HG03439 (cell line): ENCODE results near the gene SMPD3.

Experiments
- ATAC-seq: cut with Tn5 transposase; IDR thresholded peaks from one replicate; pipeline ENCODE4 v1.9.1; 2021; ENCODE audit warnings: mild to moderate bottlenecking, moderate library complexity; ENCODE audit not compliant: unreplicated experiment

The SMPD3 gene

DNA sequence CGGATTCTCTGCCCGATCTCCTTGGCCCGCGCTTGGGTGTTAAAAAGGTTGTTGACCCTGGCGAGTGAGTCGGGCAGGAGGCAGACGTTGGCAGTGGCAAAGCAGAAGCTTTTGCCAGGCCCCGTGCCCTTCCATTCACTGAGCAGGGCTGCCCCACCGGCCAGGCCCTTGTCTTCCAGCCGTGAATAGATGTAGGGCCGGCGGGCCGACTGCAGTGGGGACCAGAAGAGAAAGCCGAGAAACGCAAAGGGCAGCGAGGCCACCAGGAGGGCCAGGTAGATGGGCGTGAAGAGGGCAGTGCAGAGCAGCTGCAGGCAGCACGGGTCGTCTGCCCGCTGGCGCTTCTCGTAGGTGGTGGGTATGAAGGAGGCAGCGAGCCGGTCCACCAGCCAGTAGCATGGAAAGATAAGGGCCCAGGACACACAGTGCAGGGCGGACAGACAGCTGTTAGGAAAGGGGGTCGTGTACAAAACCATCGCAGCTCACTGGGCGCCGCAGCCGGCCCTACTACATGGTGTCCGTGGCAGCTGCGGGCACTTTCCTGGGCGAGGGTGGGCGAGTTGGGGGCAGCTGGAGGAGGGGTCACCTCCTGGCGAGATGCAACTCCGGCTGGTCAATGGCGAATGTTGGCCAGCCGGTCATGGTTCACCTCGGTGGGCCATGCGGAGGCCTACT lies 76.5 kb downstream of the SMPD3 start:
- ATAC-seq, result no peak

DNA sequence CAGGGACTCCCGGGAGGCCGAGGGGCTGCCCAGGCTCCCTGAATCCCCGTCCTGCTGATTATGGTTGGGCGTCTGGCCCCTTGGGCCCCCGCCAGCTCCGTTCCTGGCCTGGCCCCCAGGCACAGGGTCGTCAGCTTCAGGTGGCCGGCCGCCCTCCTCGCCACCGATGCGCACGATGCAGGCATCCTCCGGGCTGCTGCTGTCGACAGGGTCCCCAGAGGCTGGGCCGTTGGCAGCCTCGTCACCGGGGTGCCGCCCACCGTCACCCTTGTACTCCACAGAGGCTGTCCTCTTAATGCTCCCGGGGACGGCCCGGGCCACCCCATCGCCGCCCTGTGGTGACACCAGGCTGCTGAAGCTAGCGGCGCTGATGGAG lies 77.0 kb downstream of the SMPD3 start:
- ATAC-seq, result no peak

DNA sequence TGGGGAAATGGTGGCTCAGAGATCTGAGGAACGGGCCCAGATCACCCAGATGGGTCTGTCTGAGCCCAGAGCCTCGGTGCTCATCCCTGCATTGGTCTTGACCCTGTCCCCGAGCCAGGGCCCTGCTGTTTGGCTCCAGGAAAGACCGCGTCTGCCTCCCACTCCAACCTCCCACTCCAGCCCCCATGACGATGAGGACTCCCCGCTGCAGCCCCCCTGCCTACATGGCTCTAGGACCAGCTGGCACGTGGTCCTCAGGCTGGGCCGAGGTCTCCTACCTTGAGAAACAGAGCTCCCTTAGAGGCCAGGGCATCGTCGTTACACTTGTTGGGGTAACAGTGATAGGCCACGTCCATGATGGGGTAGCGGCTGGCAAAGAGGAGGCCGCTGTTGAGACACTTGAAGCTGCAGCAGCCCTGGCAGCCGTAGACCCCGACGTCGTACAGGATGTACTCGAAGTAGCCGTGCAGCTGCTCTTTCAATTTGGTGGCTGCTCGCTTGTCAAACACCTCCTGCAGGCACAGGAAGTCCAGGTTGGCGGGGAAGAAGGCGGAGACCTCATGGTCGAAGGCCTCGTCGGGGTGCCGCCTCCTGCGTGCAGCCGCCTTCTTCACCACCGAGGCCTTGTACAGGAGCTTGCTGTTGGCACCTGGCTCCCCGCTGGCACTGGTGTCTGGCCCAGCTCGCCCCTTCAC lies 77.6 kb downstream of the SMPD3 start:
- no peak for ATAC-seq

DNA sequence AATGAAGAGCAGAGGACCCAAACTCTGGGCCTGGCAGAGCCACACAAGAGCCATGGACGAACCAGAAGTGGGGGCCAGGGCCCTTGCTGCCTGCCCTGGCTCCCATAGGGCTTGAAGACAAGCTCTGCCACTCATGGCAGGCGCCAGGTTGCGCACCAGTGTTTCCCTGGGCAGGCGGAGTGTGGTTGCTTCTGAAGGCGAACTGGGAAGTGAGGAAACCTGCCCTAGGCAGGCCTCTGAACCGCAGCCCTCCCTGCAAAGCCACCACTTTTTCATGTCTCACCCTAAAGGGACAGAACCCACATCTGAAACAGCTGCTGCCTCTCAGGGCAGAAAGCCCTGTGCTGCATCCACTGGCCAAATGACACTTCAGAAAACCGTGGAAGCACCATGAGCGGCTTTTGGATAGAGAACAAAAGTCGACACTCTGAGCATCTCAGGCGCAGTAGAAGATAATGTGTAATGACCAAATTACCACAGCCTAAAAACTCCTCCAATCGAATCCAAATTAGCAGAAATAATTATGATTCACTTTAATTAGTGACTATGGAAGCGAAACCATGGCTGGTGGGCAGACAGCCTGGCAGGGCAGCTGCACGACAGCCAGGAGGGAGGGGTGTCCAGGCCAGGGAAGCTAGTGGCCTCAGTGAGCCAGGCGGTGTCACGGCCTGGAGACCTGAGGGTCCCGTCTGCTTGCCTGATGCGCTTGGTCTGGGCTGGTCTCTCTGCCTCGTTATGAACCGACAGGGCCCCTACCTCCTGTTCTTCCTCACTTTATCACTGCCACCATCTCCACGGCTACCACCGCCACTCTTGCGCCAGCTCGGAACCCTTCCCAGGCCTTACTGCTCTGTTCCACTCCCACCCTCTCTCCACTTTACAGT lies 78.4 kb downstream of the SMPD3 start:
- ATAC-seq, result no peak

DNA sequence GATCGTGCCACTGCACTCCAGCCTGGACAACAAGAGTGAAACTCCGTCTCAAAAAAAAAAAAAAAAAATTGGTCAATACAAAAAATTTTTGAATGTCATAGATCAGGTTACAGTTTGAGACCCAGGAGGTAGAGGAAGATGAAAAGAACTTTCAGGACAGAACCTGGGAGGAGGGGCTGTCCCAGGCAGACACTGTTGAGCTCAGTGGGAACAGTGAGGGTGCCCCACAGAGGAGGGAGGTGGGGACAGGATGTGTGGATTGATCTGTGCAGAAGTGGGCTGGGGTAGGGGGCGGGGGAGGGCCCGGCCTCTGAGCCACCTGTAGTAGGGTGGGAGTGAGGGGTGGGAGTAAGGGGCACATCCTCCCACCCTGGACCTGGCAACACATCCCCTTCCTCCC lies 79.1 kb downstream of the SMPD3 start:
- ATAC-seq, result no peak

DNA sequence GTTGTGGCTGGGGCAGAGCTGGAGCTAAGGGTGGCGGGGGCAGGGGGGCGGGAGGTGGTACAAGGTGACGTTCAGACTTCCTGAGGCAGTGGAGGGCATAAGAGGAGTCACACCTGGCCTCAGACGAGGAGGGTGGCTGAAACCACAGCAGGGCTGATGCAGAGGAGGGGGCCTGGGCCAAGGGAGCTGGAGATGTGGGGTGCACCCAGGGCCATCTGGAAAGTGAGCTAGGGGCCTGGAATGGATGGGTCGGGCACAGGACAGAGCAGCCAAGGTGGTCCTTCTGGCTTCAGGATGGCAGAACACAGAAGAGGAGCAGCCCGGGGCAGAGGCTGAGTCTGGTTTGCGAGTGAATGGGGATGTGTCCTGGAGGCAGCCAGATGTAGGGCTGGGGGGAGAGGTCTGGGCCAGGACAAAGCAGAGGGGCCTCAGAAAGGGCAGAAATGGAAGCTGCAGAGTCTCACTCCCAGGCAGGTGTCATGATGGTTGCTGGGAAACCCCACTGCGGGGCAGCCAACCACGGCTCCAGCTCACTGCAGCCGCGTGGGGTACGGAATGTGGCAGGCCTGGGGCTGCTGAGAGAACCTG lies 79.9 kb downstream of the SMPD3 start:
- no peak for ATAC-seq

DNA sequence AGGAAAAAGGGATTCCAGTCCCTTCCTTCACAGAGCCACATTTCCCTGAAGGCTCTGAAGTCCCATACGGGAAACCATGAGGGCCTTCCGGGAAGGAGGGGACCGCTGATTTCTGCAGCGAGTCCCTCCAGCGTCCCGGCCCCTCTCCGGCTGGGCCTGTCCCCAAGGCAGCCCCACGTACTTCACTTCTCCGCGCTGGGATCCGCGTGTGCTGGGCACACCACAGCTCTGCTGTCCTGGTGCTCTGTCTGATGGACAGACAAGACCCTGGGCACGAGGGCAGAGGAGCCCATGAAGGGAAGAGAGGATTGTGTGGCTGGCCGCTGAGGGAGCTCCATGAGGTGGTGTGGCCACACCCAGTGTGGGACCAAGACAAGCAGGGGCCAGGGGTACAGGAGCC lies 80.4 kb downstream of the SMPD3 start:
- ATAC-seq, result no peak

DNA sequence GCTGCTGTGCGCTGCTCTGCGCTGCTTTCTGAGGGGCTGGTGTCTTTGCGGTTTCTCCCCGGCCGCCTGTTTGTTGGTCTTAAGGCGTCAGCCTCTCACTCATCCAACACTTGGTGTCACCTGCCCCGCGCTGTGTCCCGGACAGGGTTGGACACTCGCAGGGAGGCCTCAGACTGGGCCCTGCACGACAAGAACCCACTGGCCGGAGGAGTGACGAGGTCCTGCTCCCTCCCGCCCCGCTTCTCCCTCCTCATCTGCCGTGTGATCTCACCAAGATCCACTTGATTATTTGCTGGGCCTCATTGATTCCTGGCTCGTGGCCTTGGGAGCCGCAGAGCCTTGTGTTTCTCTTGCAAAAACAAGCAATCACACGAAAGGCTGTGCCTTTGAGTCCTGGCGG lies 80.9 kb downstream of the SMPD3 start:
- no peak for ATAC-seq

DNA sequence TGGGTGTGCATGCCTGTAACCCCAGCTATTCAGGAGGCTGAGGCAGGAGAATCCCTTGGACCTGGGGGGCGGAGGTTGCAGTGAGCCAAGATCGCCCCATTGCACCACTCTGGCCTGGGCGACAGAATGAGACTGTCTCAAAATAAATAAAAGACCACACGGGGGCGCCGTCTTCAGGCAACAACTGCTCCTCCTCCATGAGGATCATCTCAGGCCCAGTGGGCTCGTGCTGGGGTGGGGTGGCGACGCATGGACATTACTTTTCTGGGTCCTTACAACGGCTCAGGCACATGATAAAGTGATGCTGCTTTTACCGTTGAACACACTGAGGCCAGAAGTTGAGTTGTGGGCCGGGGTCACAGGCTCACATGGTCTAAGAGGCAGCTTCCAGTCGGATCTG lies 81.3 kb downstream of the SMPD3 start:
- no peak for ATAC-seq

DNA sequence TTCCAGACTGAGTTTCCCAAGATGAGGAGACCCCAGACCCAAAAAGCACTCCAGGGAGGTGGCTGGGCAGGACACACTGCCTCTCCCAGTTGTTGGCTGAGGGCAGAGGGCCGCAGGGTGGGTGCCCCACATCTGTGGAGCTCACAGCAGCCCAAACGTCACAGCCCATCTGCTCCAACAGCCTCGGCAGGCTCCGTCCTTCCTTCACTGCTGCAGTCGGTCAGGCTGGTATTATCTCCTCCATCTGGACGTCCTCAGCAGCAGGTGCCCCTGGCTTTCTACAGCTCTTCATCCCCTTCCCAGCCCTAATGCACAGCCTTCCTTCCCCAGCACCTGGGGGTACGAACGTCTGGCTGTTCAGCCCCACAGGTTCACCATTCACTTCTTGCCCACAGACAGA lies 82.2 kb downstream of the SMPD3 start:
- ATAC-seq, result no peak

DNA sequence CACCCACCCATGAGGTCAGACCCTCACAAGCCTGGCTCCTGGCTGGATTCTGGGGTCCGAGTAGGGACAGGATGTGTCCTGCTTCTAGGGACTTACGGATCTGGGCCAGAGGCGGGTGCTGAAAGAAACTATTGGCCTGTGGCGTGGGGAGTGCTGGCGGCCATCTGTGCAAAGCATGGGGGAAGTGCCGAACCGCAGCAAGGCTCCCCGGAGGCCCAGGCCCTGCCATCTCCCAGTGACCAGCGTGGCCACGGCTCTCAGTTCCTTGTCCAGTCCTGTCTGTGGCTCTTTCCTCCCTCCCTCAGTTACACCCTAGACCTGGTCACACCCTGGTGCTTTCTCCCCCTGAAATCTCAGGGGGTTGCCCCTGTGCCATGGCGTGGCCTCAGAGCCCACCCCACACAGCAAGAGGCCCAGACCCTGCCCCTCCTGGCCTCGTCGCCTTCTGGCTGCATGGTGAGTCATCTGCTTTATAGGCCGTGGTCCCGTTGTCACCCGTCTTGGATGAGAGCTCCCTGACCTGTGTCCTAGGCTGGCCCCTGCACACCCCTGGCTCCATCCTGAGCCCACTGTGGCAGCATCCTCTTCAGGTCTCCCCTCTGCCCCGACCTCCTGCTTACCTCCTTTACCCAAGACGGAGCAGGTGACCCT lies 83.0 kb downstream of the SMPD3 start:
- ATAC-seq, result no peak

DNA sequence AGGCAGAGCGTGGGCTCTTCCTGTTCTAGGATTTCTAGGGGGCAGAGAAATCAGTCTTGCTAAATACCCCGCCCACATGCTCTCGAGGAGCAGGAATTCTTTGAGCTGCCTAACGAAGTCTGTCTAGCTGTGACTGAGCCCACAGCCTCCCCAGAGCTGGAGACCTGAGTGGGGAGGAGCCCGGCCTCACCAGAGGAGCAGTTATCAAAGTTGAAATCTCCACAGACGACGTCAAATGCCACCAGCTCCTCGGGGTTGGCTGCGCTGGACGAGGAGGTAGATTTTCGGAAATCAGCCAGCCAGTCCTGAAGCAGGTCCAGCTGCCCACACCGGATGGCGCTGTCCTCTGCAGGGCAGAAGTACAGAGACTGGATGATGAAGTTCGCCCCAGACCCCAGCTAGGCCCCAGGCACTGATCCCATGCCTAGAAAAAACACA lies 83.7 kb downstream of the SMPD3 start:
- ATAC-seq, result no peak

DNA sequence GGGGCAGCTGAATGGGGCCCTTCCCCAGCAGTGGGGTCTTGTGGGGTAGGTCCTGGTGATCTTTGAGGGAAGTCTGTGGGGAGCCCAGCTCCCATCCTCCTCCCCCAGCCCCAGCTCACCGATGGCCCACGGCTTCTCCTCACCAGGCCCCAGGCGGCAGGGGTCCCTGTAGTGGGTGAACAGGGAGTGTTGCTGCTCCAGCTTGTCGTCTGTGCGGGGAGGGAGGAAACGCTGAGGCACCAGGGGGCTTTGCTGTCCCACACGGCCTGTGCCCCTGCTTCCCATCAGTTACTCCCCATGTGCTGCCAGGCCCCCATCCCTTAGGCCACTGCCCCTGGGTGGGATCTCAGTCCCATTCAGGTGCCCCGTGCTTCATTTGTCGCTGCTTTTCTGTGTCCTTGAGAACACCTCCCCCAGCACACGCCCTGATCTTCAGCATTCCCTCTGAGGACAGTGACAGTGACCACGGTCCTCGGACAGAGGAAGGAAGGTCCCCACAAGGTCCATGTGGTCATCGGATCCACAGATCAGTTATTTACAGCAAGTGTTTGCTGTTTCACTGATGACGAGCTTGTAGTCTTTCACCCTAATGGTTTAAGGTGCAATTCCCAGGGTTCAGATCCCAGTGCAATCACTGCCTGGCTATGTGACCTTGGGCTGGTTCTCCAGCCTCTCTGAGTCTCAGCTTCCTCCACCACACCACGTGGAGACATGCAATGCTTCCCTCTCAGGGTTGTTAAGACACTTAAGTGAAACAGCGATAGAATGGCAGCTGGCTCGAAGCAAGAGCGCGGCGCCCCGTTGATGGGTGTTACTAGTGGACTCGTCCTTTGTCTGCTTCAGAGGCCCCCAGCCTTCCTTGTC lies 84.4 kb downstream of the SMPD3 start:
- ATAC-seq, result no peak

DNA sequence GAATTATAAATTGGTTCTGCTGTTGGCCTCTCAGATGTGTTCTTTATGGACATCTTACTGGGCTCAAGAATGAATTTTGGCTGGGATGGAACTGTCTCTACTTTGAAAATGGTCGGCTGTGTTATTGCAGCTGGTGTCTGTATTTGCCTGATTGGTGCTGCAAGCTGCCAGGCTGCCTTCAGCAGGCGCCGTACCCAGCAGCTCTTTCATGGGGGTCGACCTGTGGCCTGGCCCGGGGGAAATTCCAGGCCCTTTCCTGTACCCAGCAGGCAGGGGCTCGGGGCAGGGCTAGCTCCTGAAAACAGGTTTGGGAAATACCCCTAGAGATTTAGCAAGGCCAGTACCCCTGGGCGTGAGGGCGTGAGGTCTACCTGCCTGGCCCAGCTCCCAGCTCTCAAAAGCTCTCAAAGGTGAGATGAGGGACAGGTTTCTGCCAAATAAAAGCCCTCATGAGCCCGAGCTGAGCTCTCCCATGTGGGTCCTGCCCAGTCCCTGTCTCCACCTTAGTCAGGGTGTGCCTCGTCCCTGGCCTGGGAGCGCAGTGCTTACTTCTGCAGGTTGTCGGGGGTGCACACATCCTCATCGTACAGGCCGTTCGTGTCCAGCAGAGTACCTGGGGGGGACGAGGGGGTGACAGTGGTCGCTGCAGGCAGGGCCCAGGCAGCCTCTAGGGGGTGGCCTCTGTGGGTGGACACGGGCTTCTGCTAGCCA lies 85.2 kb downstream of the SMPD3 start:
- no peak for ATAC-seq

DNA sequence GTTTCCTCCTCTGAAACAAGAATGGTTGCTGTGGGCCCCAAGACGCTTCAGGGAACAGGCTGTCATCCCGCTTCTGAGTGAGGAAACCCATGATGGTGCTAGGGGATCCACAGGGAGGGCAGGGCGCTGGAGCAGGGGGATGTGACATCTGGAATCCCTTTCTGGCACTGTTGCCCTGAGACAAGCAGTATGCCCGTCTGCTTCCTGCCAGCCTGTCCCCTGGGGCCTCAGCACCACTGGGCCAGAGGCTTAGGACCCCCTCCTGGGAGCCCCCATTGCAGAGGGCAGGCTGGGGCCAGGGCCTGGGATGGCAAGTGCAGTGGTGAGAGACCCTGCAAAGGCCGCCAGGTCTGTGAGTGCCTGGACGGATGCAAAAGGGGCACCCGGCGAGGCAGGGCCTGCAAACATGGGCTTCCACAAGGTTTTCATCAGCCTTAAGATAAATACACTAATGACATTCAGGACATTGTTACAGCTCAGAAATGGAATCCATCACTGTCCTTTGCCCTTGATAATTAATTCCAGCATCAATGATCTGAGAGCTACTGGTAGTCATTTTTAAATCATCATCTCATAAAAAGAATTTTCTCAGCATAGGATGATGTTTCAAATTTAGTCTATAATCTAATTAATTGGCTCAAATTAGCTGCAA lies 85.9 kb downstream of the SMPD3 start:
- no peak for ATAC-seq

DNA sequence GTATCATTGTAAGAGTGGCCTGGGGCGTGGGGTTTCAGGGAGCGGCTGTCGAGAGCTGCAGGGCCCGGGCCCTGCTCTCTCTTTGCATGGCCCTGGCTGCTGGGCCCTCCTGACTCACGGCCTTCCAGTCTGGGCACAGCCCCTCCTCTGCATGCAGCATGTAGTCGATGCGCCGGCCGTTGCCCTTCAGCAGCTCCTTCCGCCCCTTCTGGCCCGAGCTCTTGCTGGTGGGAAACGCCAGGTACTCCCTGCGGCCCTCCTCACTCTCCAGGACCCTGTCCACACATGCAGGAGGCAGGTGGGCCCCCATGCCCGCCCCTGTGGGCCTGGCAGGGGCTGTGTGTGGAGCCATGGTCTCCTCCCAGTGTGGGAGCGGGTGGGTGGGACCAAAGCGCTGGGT lies 86.8 kb downstream of the SMPD3 start:
- ATAC-seq, result no peak

DNA sequence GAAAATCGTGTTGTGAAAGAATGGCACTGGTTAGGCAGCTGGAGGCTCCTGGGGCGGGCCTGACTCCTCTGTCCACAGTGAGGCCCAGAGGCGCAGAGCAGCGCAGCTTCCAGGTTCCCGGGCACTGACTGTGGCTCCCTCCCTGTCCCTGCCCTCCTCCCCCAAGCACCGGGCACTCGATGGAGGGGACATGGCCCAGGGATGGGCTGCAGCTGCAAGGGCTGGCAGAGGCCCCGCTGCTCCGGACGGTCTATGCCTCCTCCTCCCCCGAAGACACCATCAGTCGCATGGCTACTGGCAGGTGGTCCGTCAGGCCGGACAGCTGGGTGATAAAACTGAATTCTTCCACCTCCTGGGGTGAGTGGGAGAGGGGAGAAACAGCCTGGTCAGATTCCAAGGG lies 87.4 kb downstream of the SMPD3 start:
- ATAC-seq, result no peak

DNA sequence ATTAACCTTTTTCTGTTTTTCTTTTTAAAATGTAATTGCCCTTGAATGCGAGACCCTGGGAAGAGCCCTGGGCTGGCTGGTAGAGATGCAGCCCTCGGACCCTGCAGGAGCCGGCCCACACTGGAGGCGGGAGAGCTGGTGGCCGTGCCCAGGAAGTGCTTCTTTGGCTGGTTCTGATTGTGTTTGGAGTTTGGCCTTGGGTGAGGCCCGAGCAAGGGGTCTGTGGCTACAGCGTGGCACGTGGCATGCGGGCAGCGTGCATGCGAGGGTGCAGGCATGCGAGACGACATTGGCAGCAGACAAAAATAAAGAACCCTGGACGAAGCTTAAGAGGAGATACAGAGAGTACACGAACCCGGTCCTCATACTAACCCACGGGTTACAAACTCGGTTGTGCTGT lies 87.8 kb downstream of the SMPD3 start:
- no peak for ATAC-seq
